SK-N-SH treated with all-trans-retinoic acid at 6 μM for 48 hours (cell line): ENCODE results near the gene HLTF.

Source experiments
- ATAC-seq: fragments of 200-7000 bp; cut with Tn5 transposase; 3 replicates; pipeline ENCODE4 v1.9.1; 2020; ENCODE audit warnings: mild to moderate bottlenecking, moderate library complexity
- ARNTL ChIP-seq: fragments of 450-650 bp; formaldehyde crosslinking; IDR thresholded peaks from 2 replicates; pipeline ENCODE4 v1.5.0; 2020; ENCODE audit warnings: low read depth, mild to moderate bottlenecking, moderate library complexity, borderline replicate concordance
- BACH2 ChIP-seq: fragments of 250-450 bp; sonication (Bioruptor Pico); IDR thresholded peaks from 2 replicates; pipeline ENCODE4 v1.9.0; 2021; ENCODE audit warnings: mild to moderate bottlenecking, borderline replicate concordance
- CREB5 ChIP-seq: fragments of 250-450 bp; sonication (Bioruptor Pico); IDR thresholded peaks from 2 replicates; pipeline ENCODE4 v1.5.1; 2020; ENCODE audit warnings: low read depth, mild to moderate bottlenecking, moderate library complexity
- CSDC2 ChIP-seq: fragments of 250-450 bp; sonication (Bioruptor Pico); IDR thresholded peaks from 2 replicates; pipeline ENCODE4 v1.5.0; 2020; ENCODE audit warnings: mild to moderate bottlenecking, moderate library complexity
- CSRNP3 ChIP-seq: fragments of 250-450 bp; sonication (Bioruptor Pico); IDR thresholded peaks from 2 replicates; pipeline ENCODE4 v1.5.1; 2021; ENCODE audit warnings: mild to moderate bottlenecking, moderate library complexity
- ESRRG ChIP-seq: fragments of 250-450 bp; sonication (Bioruptor Pico); IDR thresholded peaks from 2 replicates; pipeline ENCODE4 v1.6.1; 2021; ENCODE audit warnings: mild to moderate bottlenecking
- GLIS3 ChIP-seq: fragments of 250-450 bp; sonication (Bioruptor Pico); IDR thresholded peaks from 2 replicates; pipeline ENCODE4 v1.5.0; 2020; ENCODE audit warnings: mild to moderate bottlenecking, moderate library complexity
- ISL1 ChIP-seq: fragments of 250-450 bp; sonication (Bioruptor Pico); IDR thresholded peaks from 2 replicates; pipeline ENCODE4 v2.1.2; 2022; ENCODE audit warnings: mild to moderate bottlenecking, moderate library complexity
- POU6F1 ChIP-seq: fragments of 250-450 bp; sonication (Bioruptor Pico); IDR thresholded peaks from 2 replicates; pipeline ENCODE4 v1.8.0; 2021; ENCODE audit warnings: low read depth, mild to moderate bottlenecking, moderate library complexity, borderline replicate concordance
- PPARA ChIP-seq: fragments of 250-450 bp; sonication (Bioruptor Pico); IDR thresholded peaks from 2 replicates; pipeline ENCODE4 v1.5.0; 2020; ENCODE audit warnings: mild to moderate bottlenecking, borderline replicate concordance
- RARB ChIP-seq: fragments of 250-450 bp; sonication (Bioruptor Pico); IDR thresholded peaks from 2 replicates; pipeline ENCODE4 v1.8.0; 2021; ENCODE audit warnings: mild to moderate bottlenecking, moderate library complexity
- SNAI2 ChIP-seq: fragments of 250-450 bp; sonication (Bioruptor Pico); IDR thresholded peaks from 2 replicates; pipeline ENCODE4 v1.5.0; 2020; ENCODE audit warnings: mild to moderate bottlenecking, moderate library complexity
- TCF4 ChIP-seq: fragments of 250-450 bp; sonication (Bioruptor Pico); IDR thresholded peaks from 2 replicates; pipeline ENCODE4 v1.8.0; 2021; ENCODE audit warnings: mild to moderate bottlenecking, moderate library complexity, borderline replicate concordance
- TOX ChIP-seq: fragments of 250-450 bp; sonication (Bioruptor Pico); IDR thresholded peaks from 2 replicates; pipeline ENCODE4 v1.8.0; 2021; ENCODE audit warnings: mild to moderate bottlenecking, moderate library complexity, borderline replicate concordance
- TSHZ2 ChIP-seq: fragments of 250-450 bp; sonication (Bioruptor Pico); IDR thresholded peaks from 2 replicates; pipeline ENCODE4 v1.5.0; 2020; ENCODE audit warnings: mild to moderate bottlenecking, moderate library complexity
- ZC3H10 ChIP-seq: fragments of 250-450 bp; sonication (Bioruptor Pico); IDR thresholded peaks from 2 replicates; pipeline ENCODE4 v1.5.1; 2021; ENCODE audit warnings: mild to moderate bottlenecking, moderate library complexity
- ZFP3 ChIP-seq: fragments of 250-450 bp; sonication (Bioruptor Pico); IDR thresholded peaks from 2 replicates; pipeline ENCODE4 v1.5.0; 2020; ENCODE audit warnings: mild to moderate bottlenecking, moderate library complexity
- ZFP30 ChIP-seq: fragments of 450-650 bp; formaldehyde crosslinking; IDR thresholded peaks from 2 replicates; pipeline ENCODE4 v1.5.0; 2022; ENCODE audit warnings: mild to moderate bottlenecking, moderate library complexity
- ZNF565 ChIP-seq: fragments of 450-650 bp; formaldehyde crosslinking; conservative IDR thresholded peaks from 2 replicates; pipeline ENCODE4 v1.5.0; 2020; ENCODE audit warnings: low read depth, mild to moderate bottlenecking, moderate library complexity
- ZNF70 ChIP-seq: fragments of 450-650 bp; formaldehyde crosslinking; IDR thresholded peaks from 2 replicates; pipeline ENCODE4 v1.5.0; 2020; ENCODE audit warnings: mild to moderate bottlenecking, moderate library complexity
- ZNF8 ChIP-seq: fragments of 450-650 bp; formaldehyde crosslinking; IDR thresholded peaks from 2 replicates; pipeline ENCODE4 v1.5.0; 2020; ENCODE audit warnings: mild to moderate bottlenecking, moderate library complexity

Gene HLTF

GRCh38 chr3:149120051-149120972 is 34.0 kb upstream of the HLTF start:
- TF ChIP-seq ISL1 (CRISPR knock-in tag) = no peak
- no peak for TF ChIP-seq SNAI2
- no peak for TF ChIP-seq TCF4 (CRISPR knock-in tag)
- TF ChIP-seq PPARA (CRISPR knock-in tag) = no peak
- TF ChIP-seq RARB (CRISPR knock-in tag) = no peak
- TF ChIP-seq ZFP30 (CRISPR knock-in tag) = no peak
- TF ChIP-seq POU6F1 (CRISPR knock-in tag) = no peak
- no peak for TF ChIP-seq CREB5 (CRISPR knock-in tag)
- no peak for TF ChIP-seq ZNF8 (CRISPR knock-in tag)
- TF ChIP-seq ARNTL = no peak
- peak; percentile 96 for ATAC-seq

GRCh38 chr3:149119466-149119865 is 33.1 kb upstream of the HLTF start:
- no peak for ATAC-seq
- no peak for TF ChIP-seq GLIS3
- no peak for TF ChIP-seq ISL1 (CRISPR knock-in tag)
- no peak for TF ChIP-seq BACH2 (CRISPR knock-in tag)
- TF ChIP-seq CSDC2 = no peak
- TF ChIP-seq TSHZ2 (CRISPR knock-in tag) = no peak
- TF ChIP-seq ZC3H10 (CRISPR knock-in tag) = no peak
- TF ChIP-seq PPARA (CRISPR knock-in tag) = no peak
- no peak for TF ChIP-seq CSRNP3 (CRISPR knock-in tag)
- TF ChIP-seq ZNF70 (CRISPR knock-in tag) = no peak
- no peak for TF ChIP-seq TOX (CRISPR knock-in tag)
- TF ChIP-seq ESRRG = no peak
- TF ChIP-seq RARB (CRISPR knock-in tag) = no peak
- TF ChIP-seq ZNF565 (CRISPR knock-in tag) = no peak

- ATAC-seq = no peak
Observed at GRCh38 chr3:149118724-149119123, 32.4 kb upstream of the HLTF start.

More at GRCh38 chr3:149118724-149119123, 32.4 kb upstream of the HLTF start:
- no peak for TF ChIP-seq CREB5 (CRISPR knock-in tag)
- no peak for TF ChIP-seq ZFP3 (CRISPR knock-in tag)
- TF ChIP-seq BACH2 (CRISPR knock-in tag) = no peak
- no peak for TF ChIP-seq CSRNP3 (CRISPR knock-in tag)
- no peak for TF ChIP-seq ZNF8 (CRISPR knock-in tag)
- TF ChIP-seq POU6F1 (CRISPR knock-in tag) = no peak
- TF ChIP-seq ZNF70 (CRISPR knock-in tag) = no peak
- no peak for TF ChIP-seq CSDC2
- TF ChIP-seq, all 23 proteins: peak for 0
